B cell (primary cell): ENCODE results near the gene ERBB4. TPM values are rescaled to one million over a fixed set of nuclear protein-coding genes. Genes with fewer than 3 reads are reported as not detected.

ENCODE experiments used
- ATAC-seq: fragments of 200-7000 bp; cut with Tn5 transposase; one replicate; pipeline ENCODE4 v1.10.0; 2021; ENCODE audit warnings: low read depth, mild to moderate bottlenecking, moderate number of reproducible peaks, moderate library complexity
- CTCF ChIA-PET: fragments of 350-600 bp; sonication (Branson Sonifier 250); formaldehyde crosslinking; loops from one replicate; lab custom pipeline; 2021; ENCODE audit warnings: antibody characterized with exemption, inconsistent platforms; lab: Charles Lee
- POLR2A ChIA-PET: fragments of 350-600 bp; sonication (Branson Sonifier 250); formaldehyde crosslinking; loops from one replicate; lab custom pipeline; 2021; ENCODE audit warnings: antibody characterized with exemption; lab: Charles Lee
- DNase-seq: peaks from one replicate; pipeline ENCODE4 v3.0.0; 2013
- H2AFZ ChIP-seq: 2 replicates; pipeline ENCODE4 v1.6.1; 2012; ENCODE audit warnings: mild to moderate bottlenecking, low read depth, low read length; ENCODE audit not compliant: insufficient read depth, poor library complexity, severe bottlenecking
- H3K27ac ChIP-seq, 2 donors: 1 replicate in 1 of 2; 2 replicates in 1 of 2; pipeline ENCODE4 v1.5.1; 2012 to 2013; ENCODE audit warnings: low read length in 2 of 2, mild to moderate bottlenecking in 2 of 2, moderate library complexity in 1 of 2
- H3K27me3 ChIP-seq, 4 experiments: fragments of 200-600 bp in 1 of 4; sonication (generic) in 1 of 4; replicated peaks in 1 of 4; 1 replicate in 2 of 4; 2 replicates in 2 of 4; pipeline versions ENCODE4 v1.6.1 to v1.7.0; 2013 to 2016; ENCODE audit warnings: low read length in 3 of 4, mild to moderate bottlenecking in 2 of 4, mixed read lengths in 1 of 4, moderate library complexity in 1 of 4; ENCODE audit not compliant: insufficient read depth in 4 of 4, control insufficient read depth in 3 of 4; ENCODE audit errors: control extremely low read depth in 1 of 4
- H3K36me3 ChIP-seq, 2 experiments: replicated peaks in 1 of 2; 1 replicate in 1 of 2; 2 replicates in 1 of 2; pipeline versions ENCODE4 v1.6.1 to v1.7.1; 2013; ENCODE audit warnings: low read length in 1 of 2; ENCODE audit not compliant: insufficient read depth in 2 of 2, control insufficient read depth in 1 of 2; ENCODE audit errors: control extremely low read depth in 1 of 2, extremely low read depth in 1 of 2
- H3K4me1 ChIP-seq, 2 donors: fragments of 200-600 bp in 1 of 2; sonication (generic) in 1 of 2; 1 replicate in 1 of 2; 2 replicates in 1 of 2; pipeline versions ENCODE4 v1.5.1 to v1.6.1; 2013 to 2017; ENCODE audit warnings: low read length in 2 of 2; ENCODE audit not compliant: control insufficient read depth in 2 of 2, insufficient read depth in 2 of 2
- H3K4me2 ChIP-seq: replicated peaks from 2 replicates; pipeline ENCODE3; 2012; ENCODE audit warnings: mild to moderate bottlenecking, low read depth, low read length; ENCODE audit not compliant: poor library complexity, severe bottlenecking
- H3K4me3 ChIP-seq, 5 experiments: fragments of 200-600 bp in 1 of 5; sonication (generic) in 1 of 5; 1 replicate in 3 of 5; 2 replicates in 2 of 5; pipeline versions ENCODE4 v1.5.1 to v1.7.0; 2011 to 2016; ENCODE audit warnings: low read length in 4 of 5, mild to moderate bottlenecking in 4 of 5, low read depth in 2 of 5, control low read depth in 1 of 5, moderate library complexity in 1 of 5; ENCODE audit not compliant: insufficient read depth in 1 of 5; ENCODE audit errors: control extremely low read depth in 1 of 5, extremely low read depth in 1 of 5
- H3K79me2 ChIP-seq: fragments of 200-600 bp; sonication (generic); one replicate; pipeline ENCODE4 v1.6.0; 2016; ENCODE audit warnings: low read length; ENCODE audit not compliant: control insufficient read depth, insufficient read depth
- H3K9ac ChIP-seq: fragments of 200-600 bp; sonication (generic); 2 replicates; pipeline ENCODE4 v1.6.1; 2017; ENCODE audit warnings: mild to moderate bottlenecking, low read length, moderate library complexity
- H3K9me3 ChIP-seq, 3 donors: one replicate each; pipeline versions ENCODE4 v1.6.1 to v1.7.1; 2013; ENCODE audit warnings: low read length in 2 of 3; ENCODE audit not compliant: control insufficient read depth in 2 of 3, insufficient read depth in 1 of 3; ENCODE audit errors: control extremely low read depth in 1 of 3
- H4K20me1 ChIP-seq: 2 replicates; pipeline ENCODE4 v1.6.0; 2012; ENCODE audit warnings: mild to moderate bottlenecking, low read length; ENCODE audit not compliant: insufficient read depth, control insufficient read depth, poor library complexity, severe bottlenecking
- H3K27ac Mint-ChIP-seq: one replicate; pipeline ENCODE4 v1.8.0; 2021; ENCODE audit warnings: mixed read lengths
- H3K27me3 Mint-ChIP-seq: one replicate; pipeline ENCODE4 v1.8.0; 2021; ENCODE audit warnings: mixed read lengths
- H3K4me1 Mint-ChIP-seq: one replicate; pipeline ENCODE4 v1.8.0; 2021; ENCODE audit warnings: mixed read lengths
- H3K4me3 Mint-ChIP-seq: one replicate; pipeline ENCODE4 v1.8.0; 2021; ENCODE audit warnings: mixed read lengths
- H3K9me3 Mint-ChIP-seq: one replicate; pipeline ENCODE4 v1.8.0; 2022; ENCODE audit warnings: mixed read lengths; ENCODE audit not compliant: insufficient read depth
- CTCF ChIP-seq: fragments of 200-600 bp; IDR thresholded peaks from one replicate; pipeline ENCODE4 v1.8.0; 2022; ENCODE audit warnings: antibody characterized with exemption, mild to moderate bottlenecking
- EZH2 ChIP-seq: IDR thresholded peaks from 2 replicates; pipeline ENCODE4 v1.6.1; 2012; ENCODE audit warnings: borderline replicate concordance, low read depth, mild to moderate bottlenecking, moderate library complexity, low read length; ENCODE audit not compliant: insufficient read depth, poor library complexity, severe bottlenecking
- WGBS: methylation state at CpG from one replicate; pipeline ENCODE4 v1.1.5; 2013; ENCODE audit warnings: missing lambda C conversion rate; ENCODE audit not compliant: insufficient coverage; 5-methylcytosine and 5-hydroxymethylcytosine counted together
- intact Hi-C: fragments of 100-400 bp; cut with micrococcal nuclease; formaldehyde crosslinking; loops from one replicate; pipeline ENCODE4 v1.10.0; 2022
- polyA plus RNA-seq: library from polyadenylated mRNA; depleted of rRNA; stranded (reverse); fragments of >200 nt; gene quantifications from 2 replicates; pipeline ENCODE4 v1.2.3, GENCODE V29; 2012
- total RNA-seq, 2 donors: library from RNA; stranded (reverse); fragments of 120-200 nt in 1 of 2; gene quantifications; 1 replicate in 1 of 2; 2 replicates in 1 of 2; pipeline versions ENCODE4 v1.2.3 to v1.2.4, GENCODE V29; 2013 to 2022

ERBB4 gene
- total and polyA plus RNA-seq, 2 donors (not counting 1 experiment from before 2014, with no cell fraction given) = not detected

- ChIA-PET POLR2A (no interaction called here), CTCF (no interaction called here)
- no peak overlapping the region for H3K4me3 ChIP-seq
- H3K79me2 ChIP-seq = no peaks in the 10 kb centered on the region
- H3K4me1 ChIP-seq = no peaks in the 10 kb centered on the region
- no peak for DNase-seq
- Mint-ChIP-seq H3K9me3 (no peaks in the 10 kb centered on the region), H3K27ac (no peak overlapping the region), H3K4me3 (no peak overlapping the region), H3K27me3 (no peaks in the 10 kb centered on the region), H3K4me1 (no peaks in the 10 kb centered on the region)
- TF ChIP-seq EZH2 (no peak), CTCF (no peak)
- no peak overlapping the region for H2AFZ ChIP-seq
- H3K36me3 ChIP-seq = no peaks in the 10 kb centered on the region
- no peaks in the 10 kb centered on the region for H3K9me3 ChIP-seq
- WGBS = no CpG with 5 or more reads among the region's 1 CpG
- no peak overlapping the region for H3K9ac ChIP-seq
- no peak overlapping the region for H3K27ac ChIP-seq
- intact Hi-C loops = no loop called here
- no peak overlapping the region for H3K4me2 ChIP-seq
- no peak for ATAC-seq
- H3K27me3 ChIP-seq = no peaks in the 10 kb centered on the region
- H4K20me1 ChIP-seq = no peaks in the 10 kb centered on the region
Observed at GRCh38 chr2:211652327-211652726, 886.3 kb downstream of the ERBB4 start.

GRCh38 chr2:211649331-211649730 is 889.3 kb downstream of the ERBB4 start:
- DNase-seq (no peak), ATAC-seq (no peak)
- Histone ChIP-seq H3K4me2 (no peak overlapping the region), H3K4me3 (no peak overlapping the region), H3K9me3 (no peaks in the 10 kb centered on the region), H3K79me2 (no peaks in the 10 kb centered on the region), H4K20me1 (no peaks in the 10 kb centered on the region), H3K27me3 (no peaks in the 10 kb centered on the region), H3K36me3 (no peaks in the 10 kb centered on the region), H3K9ac (no peak overlapping the region), H3K4me1 (no peaks in the 10 kb centered on the region), H3K27ac (no peak overlapping the region), H2AFZ (no peak overlapping the region)
- WGBS = no CpG with 5 or more reads among the region's 2 CpGs
- intact Hi-C loops = no loop called here
- CTCF ChIA-PET = no interaction called here
- Mint-ChIP-seq H3K4me1 (no peaks in the 10 kb centered on the region), H3K4me3 (no peak overlapping the region), H3K27ac (no peak overlapping the region), H3K27me3 (no peaks in the 10 kb centered on the region), H3K9me3 (no peaks in the 10 kb centered on the region)
- POLR2A ChIA-PET = no interaction called here
- TF ChIP-seq EZH2 (no peak), CTCF (no peak)
